Right atrium auricular region (tissue), 2 donors: Measurements from ENCODE around the gene EIF4E2. TPM values are rescaled to one million over a fixed set of nuclear protein-coding genes. Genes with fewer than 3 reads are reported as not detected.

ENCODE experiments used
- DNase-seq: peaks from one replicate; pipeline ENCODE4 v3.0.0-alpha.2; 2019; ENCODE audit warnings: low spot score
- H3K27ac ChIP-seq, 2 donors: fragments of 200-600 bp; sonication (generic); 1 replicate in 1 of 2; 2 replicates in 1 of 2; pipeline ENCODE4 v1.5.1; 2016 to 2019
- H3K27me3 ChIP-seq, 2 donors: fragments of 200-600 bp; sonication (generic); one replicate each; pipeline versions ENCODE4 v1.5.1 to v1.6.0; 2017 to 2019
- H3K36me3 ChIP-seq: fragments of 200-600 bp; sonication (generic); one replicate; pipeline ENCODE4 v1.5.1; 2016
- H3K4me1 ChIP-seq, 2 donors: fragments of 200-600 bp; sonication (generic); one replicate each; pipeline versions ENCODE4 v1.5.1 to v1.6.0; 2017 to 2019
- H3K4me3 ChIP-seq, 2 donors: fragments of 200-600 bp; sonication (generic); 1 replicate in 1 of 2; 2 replicates in 1 of 2; pipeline ENCODE4 v1.5.1; 2017 to 2019; ENCODE audit warnings: mild to moderate bottlenecking in 1 of 2, moderate library complexity in 1 of 2
- H3K9me3 ChIP-seq, 2 donors: fragments of 200-600 bp; sonication (generic); one replicate each; pipeline ENCODE4 v1.5.1; 2019
- CTCF ChIP-seq, 2 donors: fragments of 200-600 bp; sonication (generic); IDR thresholded peaks; one replicate each; pipeline ENCODE4 v1.5.1; 2019; ENCODE audit warnings: antibody characterized with exemption in 2 of 2
- total RNA-seq, 2 donors: library from RNA; depleted of rRNA; stranded (reverse); fragments of >200 nt; gene quantifications; one replicate each; pipeline ENCODE4 v1.1.0, GENCODE V29; 2016

The EIF4E2 gene
- total RNA-seq, 2 donors from 2014 or later: 23.3 to 23.4 TPM

GRCh38 chr2:232512602-232513001 is 37.9 kb upstream of the EIF4E2 start:
- no peaks in the 10 kb centered on the region for H3K27me3 ChIP-seq
- no peaks in the 10 kb centered on the region for H3K36me3 ChIP-seq
- no peak for DNase-seq
- no peak overlapping the region for H3K4me3 ChIP-seq
- no peaks in the 10 kb centered on the region for H3K9me3 ChIP-seq
- no peak overlapping the region for H3K27ac ChIP-seq
- TF ChIP-seq CTCF (IDR thresholded peaks at IDR 0.05): no peak
- no peaks in the 10 kb centered on the region for H3K4me1 ChIP-seq

- Histone ChIP-seq H3K4me3 (no peak overlapping the region), H3K9me3 (no peaks in the 10 kb centered on the region), H3K4me1 (no peaks in the 10 kb centered on the region), H3K27ac (no peak overlapping the region), H3K27me3 (no peaks in the 10 kb centered on the region), H3K36me3 (no peaks in the 10 kb centered on the region)
- no peak for TF ChIP-seq CTCF (IDR thresholded peaks at IDR 0.05)
- no peak for DNase-seq
Observed at GRCh38 chr2:232513353-232513752, 37.1 kb upstream of the EIF4E2 start.

- Histone ChIP-seq H3K4me1 (no peaks in the 10 kb centered on the region), H3K36me3 (no peaks in the 10 kb centered on the region), H3K27ac (no peak overlapping the region), H3K9me3 (no peaks in the 10 kb centered on the region), H3K4me3 (no peak overlapping the region), H3K27me3 (no peaks in the 10 kb centered on the region)
- TF ChIP-seq CTCF (IDR thresholded peaks at IDR 0.05): no peak
- no peak for DNase-seq
Observed at GRCh38 chr2:232515639-232516038, 34.9 kb upstream of the EIF4E2 start.

GRCh38 chr2:232516551-232516950 is 33.9 kb upstream of the EIF4E2 start:
- H3K36me3 ChIP-seq: no peaks in the 10 kb centered on the region
- H3K9me3 ChIP-seq: no peaks in the 10 kb centered on the region
- DNase-seq: no peak
- no peaks in the 10 kb centered on the region for H3K4me1 ChIP-seq
- H3K27me3 ChIP-seq: peaks cover 0 to 2% of the 10 kb centered on the region in 2 donors
- H3K27ac ChIP-seq: no peak overlapping the region
- TF ChIP-seq CTCF (IDR thresholded peaks at IDR 0.05): no peak
- H3K4me3 ChIP-seq: no peak overlapping the region

- Histone ChIP-seq H3K27ac (no peak overlapping the region), H3K4me1 (peaks cover 0 to 20% of the 10 kb centered on the region in 2 donors), H3K27me3 (peaks cover 0 to 20% of the 10 kb centered on the region in 2 donors), H3K36me3 (no peaks in the 10 kb centered on the region), H3K9me3 (no peaks in the 10 kb centered on the region), H3K4me3 (no peak overlapping the region)
- DNase-seq: no peak
- TF ChIP-seq CTCF (IDR thresholded peaks at IDR 0.05): no peak
Observed at GRCh38 chr2:232518844-232519243, 31.6 kb upstream of the EIF4E2 start.
